RCC 7860 (cell line): ENCODE results near the gene TUT4.
A peak's percentile ranks its signal among the peaks of the same experiment; 100 is the strongest.

Experiments used
- DNase-seq: peaks from one replicate; pipeline ENCODE4 v3.0.0-alpha.2; 2015; ENCODE audit warnings: low spot score
- FAIRE-seq: peaks from 2 replicates; lab custom pipeline; 2012; peaks lifted over from hg19 to GRCh38; lab: Jason Lieb, UNC

The TUT4 gene

GRCh38 chr1:52533713-52534112 lies 19.2 kb downstream of the TUT4 start:
- FAIRE-seq (no peak), DNase-seq (no peak)

- FAIRE-seq (no peak), DNase-seq (no peak)
These were observed 20.1 kb downstream of the TUT4 start for GRCh38 chr1:52532731-52533327.

GRCh38 chr1:52532247-52532646 lies 20.6 kb downstream of the TUT4 start:
- no peak for FAIRE-seq
- no peak for DNase-seq

GRCh38 chr1:52531249-52531872 lies 21.5 kb downstream of the TUT4 start:
- DNase-seq (no peak), FAIRE-seq (no peak)

- FAIRE-seq: no peak
- no peak for DNase-seq
These were observed 22.2 kb downstream of the TUT4 start for GRCh38 chr1:52530563-52531144.

- DNase-seq: no peak
- no peak for FAIRE-seq
These were observed 29.5 kb downstream of the TUT4 start for GRCh38 chr1:52523376-52523775.

- no peak for DNase-seq
- no peak for FAIRE-seq
These were observed 32.7 kb downstream of the TUT4 start for GRCh38 chr1:52520148-52520547.

GRCh38 chr1:52518962-52519361 lies 33.9 kb downstream of the TUT4 start:
- no peak for DNase-seq

GRCh38 chr1:52511851-52512615 lies 40.9 kb downstream of the TUT4 start:
- no peak for FAIRE-seq
- DNase-seq: no peak

More at GRCh38 chr1:52518962-52519361, 33.9 kb downstream of the TUT4 start:
- no peak for FAIRE-seq

GRCh38 chr1:52511439-52511838 lies 41.5 kb downstream of the TUT4 start:
- DNase-seq (no peak), FAIRE-seq (no peak)

GRCh38 chr1:52506920-52507546 lies 45.9 kb downstream of the TUT4 start:
- FAIRE-seq (no peak), DNase-seq (no peak)

GRCh38 chr1:52506349-52506748 lies 46.5 kb downstream of the TUT4 start:
- DNase-seq: no peak
- FAIRE-seq: no peak

GRCh38 chr1:52504720-52505119 lies 48.2 kb downstream of the TUT4 start:
- DNase-seq (no peak), FAIRE-seq (no peak)

- DNase-seq (no peak), FAIRE-seq (no peak)
These were observed 49.2 kb downstream of the TUT4 start for GRCh38 chr1:52503706-52504105.

- FAIRE-seq (no peak), DNase-seq (no peak)
These were observed 50.1 kb downstream of the TUT4 start for GRCh38 chr1:52502789-52503188.

- FAIRE-seq (no peak), DNase-seq (no peak)
These were observed 65.3 kb downstream of the TUT4 start for GRCh38 chr1:52487632-52488031.

GRCh38 chr1:52482326-52483004 lies 70.4 kb downstream of the TUT4 start:
- DNase-seq: no peak
- no peak for FAIRE-seq

GRCh38 chr1:52479076-52479475 lies 73.8 kb downstream of the TUT4 start:
- FAIRE-seq: no peak
- no peak for DNase-seq

- DNase-seq (no peak), FAIRE-seq (no peak)
These were observed 75.0 kb downstream of the TUT4 start for GRCh38 chr1:52477876-52478275.

- DNase-seq (no peak), FAIRE-seq (peak; percentile 54)
These were observed 75.9 kb downstream of the TUT4 start for GRCh38 chr1:52476943-52477342.

- DNase-seq (no peak), FAIRE-seq (no peak)
These were observed 78.1 kb downstream of the TUT4 start for GRCh38 chr1:52474807-52475206.
